Rectal smooth muscle tissue (tissue), 1 donor: ENCODE data around the gene LSAMP.
"Not testable (repeated sequence)": the region's sequence is repeated elsewhere in the genome, so short reads cannot be mapped to it uniquely, and the experiment has no call there.

Experiments used
- H3K27ac ChIP-seq: one replicate; pipeline ENCODE4 v1.7.0; 2013; ENCODE audit warnings: low read depth, low read length, inconsistent platforms
- H3K27me3 ChIP-seq: one replicate; pipeline ENCODE4 v1.7.0; 2013; ENCODE audit warnings: low read length; ENCODE audit not compliant: control insufficient read depth, insufficient read depth
- H3K36me3 ChIP-seq: one replicate; pipeline ENCODE4 v1.7.0; 2013; ENCODE audit warnings: low read length; ENCODE audit not compliant: control insufficient read depth, insufficient read depth
- H3K4me1 ChIP-seq: one replicate; pipeline ENCODE4 v1.7.0; 2013; ENCODE audit warnings: low read length; ENCODE audit not compliant: control insufficient read depth, insufficient read depth
- H3K4me3 ChIP-seq: one replicate; pipeline ENCODE4 v1.7.0; 2013; ENCODE audit warnings: low read length
- H3K9ac ChIP-seq: one replicate; pipeline ENCODE4 v1.7.0; 2013; ENCODE audit warnings: low read length

Gene LSAMP

DNA sequence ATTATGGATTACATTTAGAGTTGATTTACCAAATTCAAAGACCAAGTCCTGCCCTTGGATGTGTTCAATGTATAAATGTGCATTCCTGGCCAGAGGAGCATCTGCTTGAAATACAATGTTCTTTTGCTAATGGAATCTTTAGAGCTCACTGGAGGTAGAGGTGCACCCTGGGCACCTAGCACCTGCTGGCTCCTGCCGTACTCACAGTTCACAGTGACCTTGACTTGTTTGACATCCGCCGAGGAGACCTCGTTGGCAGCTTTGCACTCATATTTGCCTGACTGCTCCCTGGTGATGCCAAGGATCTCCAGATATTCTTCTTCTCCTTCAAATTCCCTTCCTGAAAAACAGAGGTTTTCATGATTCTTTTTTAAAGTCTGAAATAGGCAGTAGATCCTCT lies 593.0 kb downstream of the LSAMP start:
- Histone ChIP-seq H3K9ac (no peak overlapping the region), H3K4me1 (peaks cover 2% of the 10 kb centered on the region), H3K27me3 (no peaks in the 10 kb centered on the region), H3K27ac (no peak overlapping the region), H3K36me3 (no peaks in the 10 kb centered on the region), H3K4me3 (no peak overlapping the region)

DNA sequence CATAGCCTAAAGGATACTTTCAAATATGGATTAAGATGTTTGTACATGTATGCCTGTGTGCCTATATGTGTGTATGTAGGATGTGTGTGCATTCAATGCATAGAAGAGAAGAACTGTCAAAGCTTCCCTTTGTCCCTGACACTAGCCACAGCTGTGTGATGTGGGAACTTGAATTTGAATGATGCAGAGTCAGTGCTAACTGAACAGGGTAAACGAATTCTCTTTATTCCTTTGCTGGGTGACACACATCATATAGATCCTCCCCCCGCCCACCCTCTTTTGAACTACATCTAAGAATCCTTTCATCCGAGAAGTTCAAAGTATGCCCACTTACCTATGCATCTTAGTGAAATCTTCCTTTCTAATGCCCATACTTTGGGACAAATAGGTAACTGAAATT lies 593.7 kb downstream of the LSAMP start:
- Histone ChIP-seq H3K27ac (no peak overlapping the region), H3K4me1 (no peaks in the 10 kb centered on the region)

DNA sequence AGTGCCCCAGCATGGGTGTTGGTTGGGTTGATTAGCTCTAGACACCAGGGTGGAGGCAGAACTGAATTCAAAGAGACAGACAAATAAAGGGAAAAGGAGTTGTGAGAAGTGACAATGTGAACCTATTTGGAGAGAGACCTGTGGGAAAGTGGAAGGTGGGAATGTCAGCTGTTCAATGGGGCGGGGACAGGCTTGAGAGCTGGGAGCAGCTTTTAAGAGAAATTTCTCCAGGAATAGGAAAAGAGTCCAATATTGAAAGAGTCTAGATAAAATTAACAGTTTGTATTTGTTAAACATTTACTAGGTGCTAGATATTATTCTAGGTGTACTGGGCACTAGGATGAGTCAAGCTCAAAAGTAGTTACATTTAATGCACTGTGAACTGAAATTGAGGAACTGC lies 596.6 kb downstream of the LSAMP start:
- Histone ChIP-seq H3K27me3 (no peaks in the 10 kb centered on the region), H3K27ac (no peak overlapping the region)

More for the DNA sequence above, 593.7 kb downstream of the LSAMP start:
- Histone ChIP-seq H3K9ac (no peak overlapping the region), H3K4me3 (no peak overlapping the region), H3K36me3 (no peaks in the 10 kb centered on the region), H3K27me3 (no peaks in the 10 kb centered on the region)

DNA sequence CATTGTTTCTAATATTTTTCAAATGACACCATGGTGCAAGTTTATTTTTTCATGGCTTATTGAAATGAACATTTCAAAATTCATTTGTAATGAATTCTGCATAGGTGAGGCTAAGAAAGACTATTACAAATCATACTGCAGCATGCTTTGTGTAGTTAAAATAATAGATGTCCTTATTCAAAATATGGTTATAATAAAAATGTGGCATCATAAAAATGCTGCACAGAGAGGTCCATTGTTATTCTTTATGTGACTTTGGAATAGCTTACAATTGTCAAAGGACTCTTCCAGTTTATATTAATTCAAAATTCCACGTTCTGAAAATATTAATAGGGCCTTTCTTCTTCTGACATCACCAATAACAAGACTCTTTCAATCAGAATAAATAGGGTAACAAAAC lies 599.3 kb downstream of the LSAMP start:
- Histone ChIP-seq H3K36me3 (no peaks in the 10 kb centered on the region), H3K27me3 (no peaks in the 10 kb centered on the region), H3K4me3 (no peak overlapping the region), H3K27ac (no peak overlapping the region), H3K4me1 (peaks cover 2% of the 10 kb centered on the region), H3K9ac (no peak overlapping the region)

More for the DNA sequence above, 596.6 kb downstream of the LSAMP start:
- peaks cover 1% of the 10 kb centered on the region for H3K4me1 ChIP-seq
- H3K36me3 ChIP-seq: no peaks in the 10 kb centered on the region
- H3K9ac ChIP-seq: no peak overlapping the region
- no peak overlapping the region for H3K4me3 ChIP-seq

DNA sequence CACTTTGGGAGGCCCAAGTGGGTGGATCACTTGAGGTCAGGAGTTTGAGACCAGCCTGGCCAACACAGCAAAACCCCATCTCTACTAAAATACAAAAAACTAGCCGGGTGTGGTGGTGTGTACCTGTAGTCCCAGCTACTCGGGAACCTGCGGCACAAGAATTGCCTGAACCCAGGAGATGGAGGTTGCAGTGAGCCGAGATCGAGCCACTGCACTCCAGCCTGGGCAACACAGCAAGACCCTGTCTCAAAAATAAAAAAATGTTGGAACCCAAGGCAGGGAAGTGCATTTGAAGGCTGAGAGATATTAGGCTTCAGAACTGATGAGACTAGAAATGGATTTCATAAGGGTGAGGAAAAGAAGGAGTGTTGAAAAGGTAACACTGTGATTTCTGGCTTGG lies 600.6 kb downstream of the LSAMP start:
- not testable (repeated sequence) for H3K27ac ChIP-seq, H3K27me3 ChIP-seq, H3K9ac ChIP-seq, H3K4me3 ChIP-seq, H3K4me1 ChIP-seq, H3K36me3 ChIP-seq

DNA sequence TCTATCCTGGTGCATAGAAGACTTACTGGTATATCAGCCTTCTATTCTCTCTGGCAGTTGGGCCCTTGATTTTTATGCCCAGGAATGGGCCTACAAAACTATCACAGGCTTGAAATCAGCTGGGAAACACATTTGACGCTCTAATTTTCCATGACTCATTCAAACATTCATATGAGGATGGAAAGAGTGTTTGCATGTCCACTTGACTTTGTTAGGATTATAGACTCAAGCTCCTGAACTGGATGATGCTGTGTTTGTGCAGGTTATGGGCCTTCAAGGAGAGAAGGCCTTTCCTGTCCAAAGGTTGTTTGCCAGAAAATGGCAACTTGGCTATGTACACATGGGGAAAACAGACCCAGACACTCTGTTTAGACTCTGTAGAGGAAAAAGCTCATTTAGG lies 602.1 kb downstream of the LSAMP start:
- H3K36me3 ChIP-seq: no peaks in the 10 kb centered on the region
- H3K4me3 ChIP-seq: no peak overlapping the region
- H3K27me3 ChIP-seq: no peaks in the 10 kb centered on the region
- no peak overlapping the region for H3K27ac ChIP-seq
- no peak overlapping the region for H3K9ac ChIP-seq
- peaks cover 2% of the 10 kb centered on the region for H3K4me1 ChIP-seq

DNA sequence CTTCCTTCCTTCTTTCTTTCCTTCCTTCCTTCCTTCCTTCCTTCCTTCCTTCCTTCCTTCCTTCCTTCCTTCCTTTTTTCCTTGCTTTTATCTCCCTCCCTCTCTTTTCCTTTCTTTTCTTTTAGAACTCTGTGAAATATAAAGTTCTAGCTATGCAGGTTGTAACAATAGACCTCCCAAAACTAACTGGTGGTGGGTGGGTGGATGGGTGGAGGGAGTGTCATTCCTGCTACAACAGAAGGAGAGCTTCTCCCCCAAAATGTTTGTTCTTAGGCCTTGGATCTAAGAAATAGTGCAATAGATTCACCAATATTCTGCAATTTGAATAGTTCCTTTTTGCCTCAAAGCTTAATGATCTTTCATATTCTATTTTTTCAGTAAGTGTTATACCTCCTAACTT lies 606.0 kb downstream of the LSAMP start:
- Histone ChIP-seq H3K27ac (no peak overlapping the region), H3K9ac (no peak overlapping the region), H3K4me1 (peaks cover 2% of the 10 kb centered on the region), H3K36me3 (no peaks in the 10 kb centered on the region), H3K27me3 (no peaks in the 10 kb centered on the region), H3K4me3 (no peak overlapping the region)

DNA sequence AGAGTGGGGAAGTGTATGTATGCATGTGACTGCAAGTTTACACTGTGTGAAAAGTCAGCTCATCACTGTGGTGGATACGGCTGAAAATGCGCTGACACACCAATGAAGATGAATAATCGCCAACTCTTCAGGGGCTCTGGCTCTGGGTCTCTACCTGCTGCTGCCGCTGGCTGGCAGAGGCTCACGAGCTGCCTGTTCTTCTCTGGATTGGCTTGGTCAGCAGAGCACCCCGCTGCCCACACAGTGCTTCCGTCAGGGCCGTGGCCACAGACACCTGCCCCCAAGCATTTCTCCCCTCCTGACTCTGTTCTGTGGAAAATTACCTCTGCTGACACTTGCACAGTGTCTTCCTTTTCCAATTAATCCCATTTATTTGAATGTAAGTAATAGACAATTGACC lies 606.5 kb downstream of the LSAMP start:
- H3K27me3 ChIP-seq: no peaks in the 10 kb centered on the region
- peaks cover 2% of the 10 kb centered on the region for H3K4me1 ChIP-seq
- no peak overlapping the region for H3K9ac ChIP-seq
- H3K27ac ChIP-seq: no peak overlapping the region
- no peak overlapping the region for H3K4me3 ChIP-seq
- no peaks in the 10 kb centered on the region for H3K36me3 ChIP-seq

DNA sequence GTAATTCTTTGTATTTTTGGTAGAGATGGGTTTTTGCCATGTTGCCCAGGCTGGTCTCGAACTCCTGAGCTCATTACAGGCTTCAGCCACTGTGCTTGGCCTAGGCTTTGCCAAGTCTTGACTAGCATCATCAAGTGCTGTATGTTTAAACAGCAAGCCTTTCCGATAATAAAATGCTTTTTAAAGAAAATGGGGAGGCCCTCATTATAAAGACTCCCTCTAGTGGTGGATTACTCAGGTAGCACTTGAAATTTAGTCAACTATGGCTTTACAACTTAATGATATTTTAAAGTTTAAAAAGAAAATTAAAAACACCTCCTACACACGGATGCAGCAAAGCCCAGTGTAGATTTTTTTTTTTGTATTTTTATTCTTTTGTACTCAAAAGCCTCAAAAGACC lies 608.3 kb downstream of the LSAMP start:
- Histone ChIP-seq H3K27me3 (no peaks in the 10 kb centered on the region), H3K9ac (no peak overlapping the region), H3K4me3 (no peak overlapping the region), H3K36me3 (no peaks in the 10 kb centered on the region), H3K4me1 (peaks cover 3% of the 10 kb centered on the region), H3K27ac (no peak overlapping the region)

DNA sequence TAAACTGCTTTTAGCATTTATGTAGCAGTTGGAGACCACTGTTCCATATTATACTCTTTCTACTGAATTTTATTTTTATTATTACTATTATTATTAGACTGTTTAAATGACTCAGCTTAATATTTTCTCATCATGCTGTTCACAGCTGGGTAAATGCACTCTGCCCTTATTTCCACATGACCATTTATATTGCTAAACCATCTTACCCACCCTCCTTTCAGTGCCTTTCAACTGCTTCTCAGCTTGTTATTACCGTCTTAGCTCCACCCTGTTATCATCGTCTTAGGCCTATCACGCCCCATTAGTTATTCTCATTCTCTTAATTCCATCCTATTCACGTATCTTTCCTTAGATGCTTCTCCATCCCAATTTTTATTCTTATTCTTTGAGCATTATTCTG lies 609.3 kb downstream of the LSAMP start:
- H3K27me3 ChIP-seq: no peaks in the 10 kb centered on the region
- H3K27ac ChIP-seq: no peak overlapping the region
- H3K36me3 ChIP-seq: no peaks in the 10 kb centered on the region
- H3K9ac ChIP-seq: no peak overlapping the region
- H3K4me1 ChIP-seq: peaks cover 3% of the 10 kb centered on the region
- no peak overlapping the region for H3K4me3 ChIP-seq

DNA sequence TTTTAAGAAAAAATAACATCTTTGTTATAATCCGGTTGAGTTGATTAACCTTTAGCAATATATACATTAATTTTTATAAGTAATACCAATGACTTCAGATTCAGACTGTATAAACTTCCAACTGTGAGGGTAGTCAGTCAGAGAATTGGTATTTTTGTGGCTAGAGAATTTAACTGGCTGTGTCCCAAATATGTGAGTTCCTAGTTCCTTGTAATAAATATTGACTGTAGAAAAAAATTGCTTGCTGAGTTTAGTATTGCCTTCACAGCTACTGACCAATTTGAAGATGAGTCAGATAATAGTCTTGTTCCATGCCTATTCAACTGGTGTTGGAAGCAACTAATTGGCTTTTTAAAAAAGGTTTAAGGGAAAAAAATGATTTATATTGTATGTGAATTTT lies 611.2 kb downstream of the LSAMP start:
- H3K4me3 ChIP-seq: no peak overlapping the region
- no peak overlapping the region for H3K27ac ChIP-seq
- H3K9ac ChIP-seq: no peak overlapping the region
- H3K4me1 ChIP-seq: peaks cover 3% of the 10 kb centered on the region
- H3K27me3 ChIP-seq: no peaks in the 10 kb centered on the region
- no peaks in the 10 kb centered on the region for H3K36me3 ChIP-seq

DNA sequence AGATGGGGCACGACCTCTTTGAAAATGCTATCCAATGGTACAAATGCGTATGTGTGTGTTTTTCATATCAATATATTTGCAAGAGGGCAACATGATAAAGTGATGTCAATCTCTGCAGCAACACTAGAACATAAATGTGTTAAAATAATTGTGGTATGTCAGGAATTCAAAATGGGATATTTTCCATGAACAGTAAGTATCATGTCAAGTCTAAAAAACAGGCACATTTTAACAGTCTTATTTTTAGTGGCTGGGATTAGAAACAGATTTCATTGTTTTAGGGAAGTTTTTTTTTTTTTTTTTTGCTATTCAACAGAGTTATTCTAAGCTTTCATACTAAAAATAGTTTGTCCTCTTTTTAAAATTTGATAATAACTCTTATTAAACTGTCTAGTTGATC lies 612.2 kb downstream of the LSAMP start:
- Histone ChIP-seq H3K27me3 (no peaks in the 10 kb centered on the region), H3K4me1 (peaks cover 3% of the 10 kb centered on the region), H3K4me3 (no peak overlapping the region), H3K36me3 (no peaks in the 10 kb centered on the region), H3K27ac (no peak overlapping the region), H3K9ac (no peak overlapping the region)

DNA sequence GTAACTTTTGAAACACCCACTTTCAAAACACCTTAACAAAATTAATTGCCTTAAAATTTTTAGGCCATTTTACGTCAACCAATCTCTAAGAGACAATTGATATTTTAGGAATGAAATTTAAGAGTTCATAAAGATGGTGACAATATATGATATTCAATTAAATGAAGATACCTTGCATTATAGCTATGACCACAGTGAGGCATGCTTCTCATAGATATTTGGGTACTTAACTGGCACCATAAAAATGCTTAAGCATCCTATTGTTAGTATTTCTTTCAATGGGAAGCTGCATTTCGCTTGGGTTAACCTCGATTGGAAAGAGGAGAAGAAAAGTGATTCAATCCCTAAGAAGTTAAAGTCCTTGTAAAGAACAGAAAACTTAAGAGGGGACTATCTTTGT lies 613.0 kb downstream of the LSAMP start:
- no peak overlapping the region for H3K9ac ChIP-seq
- H3K27me3 ChIP-seq: no peaks in the 10 kb centered on the region
- no peaks in the 10 kb centered on the region for H3K36me3 ChIP-seq
- H3K27ac ChIP-seq: no peak overlapping the region
- no peak overlapping the region for H3K4me3 ChIP-seq
- H3K4me1 ChIP-seq: peaks cover 3% of the 10 kb centered on the region

DNA sequence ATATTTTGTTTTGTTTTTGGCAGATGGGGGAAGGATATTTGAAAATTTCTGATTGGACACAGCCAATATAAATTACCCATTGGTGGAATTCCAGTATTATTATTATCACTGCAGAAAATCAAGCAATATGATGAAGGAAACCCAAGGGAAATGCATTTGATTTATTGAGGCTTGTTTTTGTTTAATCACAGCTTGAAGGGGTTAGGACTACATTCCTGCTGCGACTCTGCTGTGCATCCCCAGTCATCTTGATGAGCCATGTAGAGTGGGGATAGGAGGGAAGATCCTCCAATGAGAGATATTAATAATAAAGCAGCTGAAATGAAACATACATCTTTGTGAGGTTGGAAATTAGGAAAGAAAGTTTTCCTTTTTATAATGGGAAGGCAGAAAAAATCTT lies 613.4 kb downstream of the LSAMP start:
- no peak overlapping the region for H3K4me3 ChIP-seq
- no peak overlapping the region for H3K9ac ChIP-seq
- peaks cover 3% of the 10 kb centered on the region for H3K4me1 ChIP-seq
- no peaks in the 10 kb centered on the region for H3K36me3 ChIP-seq
- no peak overlapping the region for H3K27ac ChIP-seq
- H3K27me3 ChIP-seq: no peaks in the 10 kb centered on the region
